Measurements from ENCODE around the gene ZNF888. TPM values are rescaled to one million over a fixed set of nuclear protein-coding genes. Genes with fewer than 3 reads are reported as not detected.
"Not testable (repeated sequence)": the region's sequence is repeated elsewhere in the genome, so short reads cannot be mapped to it uniquely, and the experiment has no call there.

ZNF888 gene
- total and polyA plus RNA-seq, 9 of the 15 experiments (the other 6 are each of a cell fraction or from before 2014, with no cell fraction given) = 1.6 to 13.3 (median 9.9) TPM

DNA sequence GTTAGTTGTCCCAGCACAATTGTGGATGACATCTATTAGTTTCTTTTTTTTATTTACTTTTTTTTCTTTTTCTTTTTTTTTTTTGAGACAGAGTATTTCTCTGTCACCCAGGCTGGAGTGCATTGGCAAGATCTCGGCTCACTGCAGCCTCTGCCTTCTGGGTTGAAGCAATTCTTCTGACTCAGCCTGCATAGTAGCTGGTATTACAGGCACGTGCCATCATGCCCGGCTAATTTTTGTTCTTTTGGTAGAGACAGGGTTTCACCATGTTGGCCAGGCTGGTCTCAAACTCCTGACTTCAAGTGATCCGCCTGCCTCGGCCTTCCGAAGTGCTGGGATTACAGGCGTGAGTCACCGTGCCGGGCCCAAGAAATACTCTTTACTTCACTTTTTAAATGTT, 1.4 kb upstream of the ZNF888 start:
- H3K9me1 ChIP-seq (ENCODE audit: control insufficient read depth, insufficient read depth, low read length); H3K4me3 ChIP-seq; ATAC-seq; H3K4me2 ChIP-seq (ENCODE audit: insufficient read depth, low read length); H4K20me1 ChIP-seq (replicated peaks; ENCODE audit: control insufficient read depth, insufficient read depth, low read length); in situ Hi-C loops (cut with MboI); H3K27ac ChIP-seq (ENCODE audit: extremely low read depth, low read depth, low read length); DNase-seq (ENCODE audit: extremely low read depth in 1 of 4, low spot score in 3 of 4); H2AFZ ChIP-seq (ENCODE audit: low read depth, low read length); H3K9ac ChIP-seq (ENCODE audit: insufficient read depth in 1 of 2, low read depth in 2 of 2, low read length in 2 of 2); H3K27me3 ChIP-seq (ENCODE audit: control insufficient read depth in 2 of 2, insufficient read depth in 2 of 2, low read length in 2 of 2); H3K9me3 ChIP-seq (replicated peaks; ENCODE audit: control insufficient read depth, insufficient read depth, low read depth, low read length); FAIRE-seq; BruUV-seq (replicated peaks); CTCF ChIA-PET (ENCODE audit: low intra/inter-chr PET ratio): not testable (repeated sequence)
- WGBS (ENCODE audit: insufficient coverage, low coverage, missing lambda C conversion rate) = 92% methylated on average over 8 of the region's 9 CpGs
- H3K36me3 ChIP-seq (ENCODE audit: control insufficient read depth, insufficient read depth, low read length) = peaks cover 40% of the 10 kb centered on the region
- intact Hi-C loops (cut with micrococcal nuclease) = loop anchor here (2.0 kb wide), 1 partner anchor 38 kb away; the partner anchor contains the start of gene ZNF816
- POLR2A ChIA-PET = interaction anchor here (0.6 to 1.4 kb wide), 4 partner anchors 11 to 174 kb away, joined by 3 to 4 read pairs (median 4); no protein-coding TSS in a partner anchor
- H3K79me2 ChIP-seq (ENCODE audit: control insufficient read depth, insufficient read depth, low read length) = peaks cover 24% of the 10 kb centered on the region
- TF ChIP-seq POLR2G (IDR thresholded peaks at IDR 0.05; ENCODE audit: low read depth, low read length) = 0 out of 2 replicates have a peak, but pooled peaks have one; percentile 0
- H3K4me1 ChIP-seq (replicated peaks in 1 of 2; ENCODE audit: control insufficient read depth in 2 of 2, insufficient read depth in 2 of 2, low read length in 2 of 2) = peaks cover 11 to 13% of the 10 kb centered on the region in 2 experiments; a peak in 3 of 5 replicates

DNA sequence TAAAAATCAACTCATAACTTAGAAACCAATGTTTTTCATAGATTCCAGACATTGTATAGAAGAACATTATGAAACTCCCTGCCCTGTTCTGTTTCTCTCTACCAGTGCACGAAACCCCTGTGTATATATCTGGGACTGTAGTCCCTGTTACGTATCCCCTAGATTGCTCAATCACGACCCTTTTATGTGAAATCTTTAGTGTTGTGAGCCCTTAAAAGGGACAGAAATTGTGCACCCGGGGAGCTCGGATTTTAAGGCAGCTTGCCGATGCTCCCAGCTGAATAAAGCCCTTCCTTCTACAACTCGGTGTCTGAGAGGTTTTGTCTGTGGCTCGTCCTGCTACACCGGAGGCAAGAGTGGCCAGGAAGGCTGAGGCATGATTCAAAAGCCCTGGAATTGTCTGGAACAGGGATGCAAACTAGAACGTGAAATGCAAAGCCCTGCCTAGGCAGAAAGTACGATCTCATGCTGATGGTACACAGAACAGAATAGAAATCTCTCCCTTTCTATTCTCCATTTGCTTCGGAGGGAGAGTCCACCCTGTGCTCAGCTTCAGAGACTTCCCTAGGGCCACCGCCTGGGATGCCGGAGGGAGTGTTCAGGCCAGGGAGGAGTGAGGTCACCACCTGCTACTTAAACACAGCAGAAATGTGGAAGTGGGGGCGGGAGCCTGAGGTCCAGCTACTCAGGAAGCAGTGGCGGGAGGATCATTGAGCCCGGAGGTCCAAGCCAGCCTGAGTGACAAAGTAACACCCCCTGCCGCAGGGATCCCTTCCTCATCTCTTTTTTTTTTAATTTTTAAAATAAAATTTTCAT, 758 bp upstream of the ZNF888 start:
- Histone ChIP-seq H3K27me3 (ENCODE audit: control insufficient read depth in 2 of 2, insufficient read depth in 2 of 2, low read length in 2 of 2) (no peaks in the 10 kb centered on the region), H3K4me1 (replicated peaks in 1 of 2; ENCODE audit: control insufficient read depth in 2 of 2, insufficient read depth in 2 of 2, low read length in 2 of 2) (peaks cover 11 to 13% of the 10 kb centered on the region in 2 experiments; a peak in 3 of 5 replicates), H4K20me1 (replicated peaks; ENCODE audit: control insufficient read depth, insufficient read depth, low read length) (no peaks in the 10 kb centered on the region), H3K79me2 (ENCODE audit: control insufficient read depth, insufficient read depth, low read length) (peaks cover 24% of the 10 kb centered on the region), H3K4me3 (peak overlapping the region; percentile 66; the same call in 1 of the 2 replicates), H3K9ac (ENCODE audit: insufficient read depth in 1 of 2, low read depth in 2 of 2, low read length in 2 of 2) (peak overlapping the region; percentile 21 to 49; a peak in 2 of 4 replicates), H3K27ac (ENCODE audit: extremely low read depth, low read depth, low read length) (peak overlapping the region; percentile 98), H3K9me3 (replicated peaks; ENCODE audit: control insufficient read depth, insufficient read depth, low read depth, low read length) (no peaks in the 10 kb centered on the region), H3K9me1 (ENCODE audit: control insufficient read depth, insufficient read depth, low read length) (no peaks in the 10 kb centered on the region), H3K36me3 (ENCODE audit: control insufficient read depth, insufficient read depth, low read length) (peaks cover 34% of the 10 kb centered on the region), H3K4me2 (ENCODE audit: insufficient read depth, low read length) (peak overlapping the region; percentile 88), H2AFZ (ENCODE audit: low read depth, low read length) (peak overlapping the region; percentile 54; the same call in 1 of the 2 replicates)
- in situ Hi-C loops (cut with MboI) (no loop called here), intact Hi-C loops (cut with micrococcal nuclease) (loop anchor here (2.0 kb wide), 1 partner anchor 39 kb away; the partner anchor contains the start of gene ZNF816)
- BruUV-seq (replicated peaks) = TSS peak; percentile 42
- peak; percentile 37 to 89 (median 44) for DNase-seq (ENCODE audit: extremely low read depth in 1 of 4, low spot score in 3 of 4)
- peak; percentile 76 for FAIRE-seq
- ChIA-PET POLR2A (interaction anchor here (0.6 to 1.4 kb wide), 5 partner anchors 11 to 175 kb away, joined by 3 to 4 read pairs (median 3); no protein-coding TSS in a partner anchor), CTCF (ENCODE audit: low intra/inter-chr PET ratio) (no interaction called here)
- peak; percentile 75 for ATAC-seq
- WGBS (ENCODE audit: insufficient coverage, low coverage, missing lambda C conversion rate) = 17% methylated on average over 18 of the region's 18 CpGs
- TF ChIP-seq ZNF146 (CRISPR knock-in tag; IDR thresholded peaks at IDR 0.05; ENCODE audit: unreplicated experiment) (no peak), ATF1 (CRISPR knock-in tag; IDR thresholded peaks at IDR 0.05) (no peak), ATF1 (tag; IDR thresholded peaks at IDR 0.05) (0 out of 2 replicates have a peak, but pooled peaks have one; percentile 8), RCOR1 (IDR thresholded peaks at IDR 0.05; ENCODE audit: borderline replicate concordance in 1 of 2, low read depth in 2 of 2, low read length in 2 of 2) (peak in 1 of 2 experiments; percentile 45; a peak in 1 of 4 replicates), L3MBTL2 (IDR thresholded peaks at IDR 0.05) (peak; percentile 46; the same call in 1 of the 2 replicates), CTBP1 (IDR thresholded peaks at IDR 0.05; ENCODE audit: borderline replicate concordance) (peak; percentile 69; the same call in 1 of the 2 replicates), SMARCA4 (IDR thresholded peaks at IDR 0.05) (0 out of 2 replicates have a peak, but pooled peaks have one; percentile 12), SRF (CRISPR knock-in tag; IDR thresholded peaks at IDR 0.05) (peak in 1 of 2 experiments; percentile 76; a peak in 1 of 4 replicates), MYNN (IDR thresholded peaks at IDR 0.05) (peak; percentile 35; the same call in 1 of the 2 replicates), MYNN (CRISPR knock-in tag; IDR thresholded peaks at IDR 0.05) (no peak), MTA3 (IDR thresholded peaks at IDR 0.05; ENCODE audit: borderline replicate concordance) (no peak)
- TF ChIP-seq, protein P1, sequence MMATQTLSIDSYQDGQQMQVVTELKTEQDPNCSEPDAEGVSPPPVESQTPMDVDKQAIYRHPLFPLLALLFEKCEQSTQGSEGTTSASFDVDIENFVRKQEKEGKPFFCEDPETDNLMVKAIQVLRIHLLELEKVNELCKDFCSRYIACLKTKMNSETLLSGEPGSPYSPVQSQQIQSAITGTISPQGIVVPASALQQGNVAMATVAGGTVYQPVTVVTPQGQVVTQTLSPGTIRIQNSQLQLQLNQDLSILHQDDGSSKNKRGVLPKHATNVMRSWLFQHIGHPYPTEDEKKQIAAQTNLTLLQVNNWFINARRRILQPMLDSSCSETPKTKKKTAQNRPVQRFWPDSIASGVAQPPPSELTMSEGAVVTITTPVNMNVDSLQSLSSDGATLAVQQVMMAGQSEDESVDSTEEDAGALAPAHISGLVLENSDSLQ (IDR thresholded peaks at IDR 0.05) = peak; percentile 50
